Skeletal muscle tissue (tissue), 4 donors: ENCODE results near the gene ADCY6. TPM values are rescaled to one million over a fixed set of nuclear protein-coding genes. Genes with fewer than 3 reads are reported as not detected.
A peak's percentile ranks its signal among the peaks of the same experiment; 100 is the strongest.

Experiments
- H3K27ac ChIP-seq: one replicate; pipeline ENCODE4 v1.7.0; 2013; ENCODE audit warnings: mild to moderate bottlenecking, low read depth, low read length, inconsistent platforms
- H3K27me3 ChIP-seq, 3 donors: one replicate each; pipeline ENCODE4 v1.7.0; 2013; ENCODE audit warnings: low read length in 3 of 3; ENCODE audit not compliant: control insufficient read depth in 3 of 3, insufficient read depth in 3 of 3
- H3K36me3 ChIP-seq, 3 donors: one replicate each; pipeline ENCODE4 v1.7.0; 2013; ENCODE audit warnings: low read length in 3 of 3; ENCODE audit not compliant: control insufficient read depth in 3 of 3, insufficient read depth in 3 of 3
- H3K4me1 ChIP-seq, 3 donors: one replicate each; pipeline ENCODE4 v1.7.0; 2013; ENCODE audit warnings: low read length in 3 of 3, mild to moderate bottlenecking in 3 of 3; ENCODE audit not compliant: control insufficient read depth in 3 of 3, insufficient read depth in 3 of 3
- H3K4me3 ChIP-seq, 3 donors: one replicate each; pipeline ENCODE4 v1.7.0; 2013; ENCODE audit warnings: low read length in 3 of 3
- H3K9ac ChIP-seq, 3 donors: one replicate each; pipeline ENCODE4 v1.7.0; 2013; ENCODE audit warnings: low read length in 3 of 3, mild to moderate bottlenecking in 3 of 3, moderate library complexity in 2 of 3, low read depth in 1 of 3
- H3K9me3 ChIP-seq, 3 donors: one replicate each; pipeline ENCODE4 v1.7.0; 2013; ENCODE audit warnings: low read length in 3 of 3; ENCODE audit not compliant: control insufficient read depth in 3 of 3
- total RNA-seq: library from RNA; depleted of rRNA; stranded (reverse); fragments of >200 nt; gene quantifications from one replicate; pipeline ENCODE4 v1.2.3, GENCODE V29; 2014
- donor health status: Osteomylitis.

Gene ADCY6
- total RNA-seq: 37.6 TPM

GRCh38 chr12:48788854-48789775 is at the start of gene ADCY6:
TSS of gene ADCY6 (minus strand) at chr12:48789089. CDS start at chr12:48783434, 5,655 bp downstream.
- Histone ChIP-seq H3K27me3 (no peaks in the 10 kb centered on the region), H3K36me3 (no peaks in the 10 kb centered on the region), H3K27ac (peak within 1 kb of the TSS; percentile 79), H3K9ac (peak within 1 kb of the TSS; percentile 80 to 89 (median 87)), H3K9me3 (no peaks in the 10 kb centered on the region), H3K4me3 (peak within 1 kb of the TSS; percentile 77 to 88 (median 82)), H3K4me1 (peaks cover 15 to 20% (median 17%) of the 10 kb centered on the region in 3 donors)

- Histone ChIP-seq H3K36me3 (peaks cover 54 to 64% (median 60%) of the 10 kb centered on the region in 3 donors), H3K4me3 (no peak overlapping the region)
Measured at GRCh38 chr12:48838048-48838447, 49.2 kb upstream of the ADCY6 start.

GRCh38 chr12:48832321-48833060 is 43.6 kb upstream of the ADCY6 start:
- H3K36me3 ChIP-seq: peaks cover 62 to 83% (median 83%) of the 10 kb centered on the region in 3 donors
- no peak overlapping the region for H3K9ac ChIP-seq
- H3K4me3 ChIP-seq: no peak overlapping the region
- no peaks in the 10 kb centered on the region for H3K4me1 ChIP-seq
- no peaks in the 10 kb centered on the region for H3K27me3 ChIP-seq
- H3K9me3 ChIP-seq: no peaks in the 10 kb centered on the region
- no peak overlapping the region for H3K27ac ChIP-seq

More at GRCh38 chr12:48838048-48838447, 49.2 kb upstream of the ADCY6 start:
- no peaks in the 10 kb centered on the region for H3K4me1 ChIP-seq
- H3K27me3 ChIP-seq: no peaks in the 10 kb centered on the region
- no peak overlapping the region for H3K9ac ChIP-seq
- H3K9me3 ChIP-seq: no peaks in the 10 kb centered on the region
- no peak overlapping the region for H3K27ac ChIP-seq

GRCh38 chr12:48831257-48831656 is 42.4 kb upstream of the ADCY6 start:
- no peaks in the 10 kb centered on the region for H3K27me3 ChIP-seq
- no peaks in the 10 kb centered on the region for H3K9me3 ChIP-seq
- H3K27ac ChIP-seq: no peak overlapping the region
- no peaks in the 10 kb centered on the region for H3K4me1 ChIP-seq
- no peak overlapping the region for H3K4me3 ChIP-seq
- peaks cover 49 to 74% (median 71%) of the 10 kb centered on the region in 3 donors for H3K36me3 ChIP-seq
- H3K9ac ChIP-seq: no peak overlapping the region

GRCh38 chr12:48828841-48829575 is 40.1 kb upstream of the ADCY6 start:
- H3K36me3 ChIP-seq: peaks cover 40 to 62% (median 56%) of the 10 kb centered on the region in 3 donors
- H3K4me3 ChIP-seq: no peak overlapping the region
- no peaks in the 10 kb centered on the region for H3K4me1 ChIP-seq
- no peak overlapping the region for H3K9ac ChIP-seq
- H3K27ac ChIP-seq: no peak overlapping the region
- no peaks in the 10 kb centered on the region for H3K9me3 ChIP-seq
- H3K27me3 ChIP-seq: no peaks in the 10 kb centered on the region

- H3K36me3 ChIP-seq: peaks cover 36 to 56% (median 49%) of the 10 kb centered on the region in 3 donors
- no peak overlapping the region for H3K9ac ChIP-seq
- no peak overlapping the region for H3K4me3 ChIP-seq
- no peaks in the 10 kb centered on the region for H3K9me3 ChIP-seq
- no peaks in the 10 kb centered on the region for H3K27me3 ChIP-seq
- no peak overlapping the region for H3K27ac ChIP-seq
- no peaks in the 10 kb centered on the region for H3K4me1 ChIP-seq
Measured at GRCh38 chr12:48828293-48828692, 39.4 kb upstream of the ADCY6 start.

GRCh38 chr12:48827513-48828096 is 38.7 kb upstream of the ADCY6 start:
- Histone ChIP-seq H3K4me3 (no peak overlapping the region), H3K27me3 (no peaks in the 10 kb centered on the region), H3K36me3 (peaks cover 33 to 49% (median 42%) of the 10 kb centered on the region in 3 donors), H3K9me3 (no peaks in the 10 kb centered on the region), H3K27ac (no peak overlapping the region), H3K9ac (no peak overlapping the region), H3K4me1 (no peaks in the 10 kb centered on the region)

GRCh38 chr12:48827026-48827425 is 38.1 kb upstream of the ADCY6 start:
- Histone ChIP-seq H3K9me3 (no peaks in the 10 kb centered on the region), H3K36me3 (peaks cover 33 to 43% (median 36%) of the 10 kb centered on the region in 3 donors), H3K9ac (no peak overlapping the region), H3K4me3 (no peak overlapping the region), H3K27ac (no peak overlapping the region), H3K27me3 (no peaks in the 10 kb centered on the region), H3K4me1 (no peaks in the 10 kb centered on the region)

- Histone ChIP-seq H3K36me3 (peaks cover 27 to 36% (median 30%) of the 10 kb centered on the region in 3 donors), H3K27me3 (no peaks in the 10 kb centered on the region), H3K9me3 (no peaks in the 10 kb centered on the region), H3K27ac (no peak overlapping the region), H3K4me3 (no peak overlapping the region), H3K9ac (no peak overlapping the region), H3K4me1 (no peaks in the 10 kb centered on the region)
Measured at GRCh38 chr12:48826209-48826855, 37.4 kb upstream of the ADCY6 start.
